CD4-positive, CD25-positive, alpha-beta regulatory T cell (primary cell): Measurements from ENCODE around the gene LUC7L3. TPM values are rescaled to one million over a fixed set of nuclear protein-coding genes. Genes with fewer than 3 reads are reported as not detected.

ENCODE experiments used
- ATAC-seq, 2 donors: fragments of 150-1000 bp; cut with Tn5 transposase; one replicate each; pipeline ENCODE4 v1.10.0; 2021; ENCODE audit warnings: low read depth in 2 of 2, moderate number of reproducible peaks in 2 of 2, moderate library complexity in 1 of 2
- DNase-seq, 3 donors: peaks; one replicate each; pipeline versions ENCODE4 v3.0.0 to v3.0.0-alpha.2; 2012 to 2022; ENCODE audit warnings: mixed read lengths in 1 of 3
- H3K27ac ChIP-seq: one replicate; pipeline ENCODE4 v1.7.0; 2013; ENCODE audit warnings: mild to moderate bottlenecking, low read length; ENCODE audit not compliant: insufficient read depth, poor library complexity, severe bottlenecking
- H3K27me3 ChIP-seq: one replicate; pipeline ENCODE4 v1.7.0; 2013; ENCODE audit warnings: low read length; ENCODE audit not compliant: control insufficient read depth, insufficient read depth
- H3K36me3 ChIP-seq: one replicate; pipeline ENCODE4 v1.7.0; 2013; ENCODE audit warnings: mild to moderate bottlenecking, low read length, moderate library complexity; ENCODE audit not compliant: control insufficient read depth, insufficient read depth
- H3K4me1 ChIP-seq: 2 replicates; pipeline ENCODE4 v1.7.0; 2013; ENCODE audit warnings: mild to moderate bottlenecking, low read length; ENCODE audit not compliant: insufficient read depth, control insufficient read depth, poor library complexity, severe bottlenecking
- H3K4me3 ChIP-seq: one replicate; pipeline ENCODE4 v1.7.0; 2013; ENCODE audit warnings: low read depth, mild to moderate bottlenecking, low read length, moderate library complexity
- H3K9me3 ChIP-seq, 2 experiments: 1 replicate in 1 of 2; 2 replicates in 1 of 2; pipeline ENCODE4 v1.7.0; 2013; ENCODE audit warnings: low read length in 2 of 2, mild to moderate bottlenecking in 1 of 2, moderate library complexity in 1 of 2; ENCODE audit not compliant: control insufficient read depth in 2 of 2
- H3K27ac Mint-ChIP-seq, 3 donors: one replicate each; pipeline ENCODE4 v1.8.0; 2020 to 2022; ENCODE audit warnings: mild to moderate bottlenecking in 3 of 3, mixed read lengths in 3 of 3, moderate library complexity in 2 of 3
- H3K27me3 Mint-ChIP-seq: one replicate; pipeline ENCODE4 v1.8.0; 2022; ENCODE audit warnings: mild to moderate bottlenecking, mixed read lengths
- H3K36me3 Mint-ChIP-seq: one replicate; pipeline ENCODE4 v1.8.0; 2020; ENCODE audit warnings: mixed read lengths
- H3K4me1 Mint-ChIP-seq, 4 donors: one replicate each; pipeline ENCODE4 v1.8.0; 2020 to 2022; ENCODE audit warnings: mixed read lengths in 4 of 4, mild to moderate bottlenecking in 1 of 4
- H3K4me3 Mint-ChIP-seq, 4 donors: one replicate each; pipeline ENCODE4 v1.8.0; 2020 to 2022; ENCODE audit warnings: mild to moderate bottlenecking in 4 of 4, mixed read lengths in 4 of 4, moderate library complexity in 3 of 4
- H3K9me3 Mint-ChIP-seq, 7 donors: one replicate each; pipeline ENCODE4 v1.8.0; 2020 to 2022; ENCODE audit warnings: mixed read lengths in 7 of 7, mild to moderate bottlenecking in 3 of 7, moderate library complexity in 2 of 7
- polyA plus RNA-seq, 4 donors: library from polyadenylated mRNA; unstranded; fragments of 300-500 nt; fragmentation: Illumina TruSeq; gene quantifications; one replicate each; pipeline ENCODE4 v1.2.3, GENCODE V29; 2021
- total RNA-seq: library from RNA; stranded (reverse); gene quantifications from one replicate; pipeline ENCODE4 v1.2.3, GENCODE V29; 2022

LUC7L3 gene
- total and polyA plus RNA-seq, 5 donors from 2014 or later = 44.9 to 143 (median 52.6) TPM

GRCh38 chr17:50768346-50768761 is 49.0 kb downstream of the LUC7L3 start:
- Histone ChIP-seq H3K27me3 (peaks cover 10% of the 10 kb centered on the region), H3K4me3 (no peak overlapping the region), H3K4me1 (no peaks in the 10 kb centered on the region), H3K9me3 (no peaks in the 10 kb centered on the region), H3K36me3 (no peaks in the 10 kb centered on the region), H3K27ac (no peak overlapping the region)
- no peak overlapping the region for H3K4me3 Mint-ChIP-seq
- H3K27ac Mint-ChIP-seq = no peak overlapping the region
- peaks cover 20% of the 10 kb centered on the region for H3K27me3 Mint-ChIP-seq
- DNase-seq = no peak
- peaks cover 0 to 2% (median 0%) of the 10 kb centered on the region in 7 donors for H3K9me3 Mint-ChIP-seq
- peaks cover 2 to 10% (median 4%) of the 10 kb centered on the region in 4 donors for H3K4me1 Mint-ChIP-seq
- ATAC-seq = no peak
- H3K36me3 Mint-ChIP-seq = no peaks in the 10 kb centered on the region

- Histone ChIP-seq H3K27ac (no peak overlapping the region), H3K36me3 (no peaks in the 10 kb centered on the region), H3K4me1 (no peaks in the 10 kb centered on the region), H3K4me3 (no peak overlapping the region), H3K27me3 (peaks cover 2% of the 10 kb centered on the region), H3K9me3 (no peaks in the 10 kb centered on the region)
- ATAC-seq (no peak), DNase-seq (no peak)
- Mint-ChIP-seq H3K36me3 (no peaks in the 10 kb centered on the region), H3K4me3 (no peak overlapping the region), H3K27ac (no peak overlapping the region), H3K27me3 (peaks cover 11% of the 10 kb centered on the region), H3K4me1 (peaks cover 0 to 3% (median under 1%) of the 10 kb centered on the region in 4 donors), H3K9me3 (peaks cover 0 to 2% (median 0%) of the 10 kb centered on the region in 7 donors)
These were observed 50.5 kb downstream of the LUC7L3 start for GRCh38 chr17:50769884-50770283.

- Mint-ChIP-seq H3K36me3 (no peaks in the 10 kb centered on the region), H3K27me3 (peaks cover 7% of the 10 kb centered on the region), H3K4me1 (peaks cover 0 to 3% (median 0%) of the 10 kb centered on the region in 4 donors), H3K9me3 (peaks cover 0 to 2% (median 0%) of the 10 kb centered on the region in 7 donors), H3K4me3 (no peak overlapping the region), H3K27ac (no peak overlapping the region)
- Histone ChIP-seq H3K4me1 (no peaks in the 10 kb centered on the region), H3K36me3 (no peaks in the 10 kb centered on the region), H3K9me3 (no peaks in the 10 kb centered on the region), H3K27me3 (peaks cover 2% of the 10 kb centered on the region), H3K27ac (no peak overlapping the region), H3K4me3 (no peak overlapping the region)
- ATAC-seq (no peak), DNase-seq (no peak)
These were observed 50.9 kb downstream of the LUC7L3 start for GRCh38 chr17:50770346-50770745.

- no peak overlapping the region for H3K4me3 Mint-ChIP-seq
- peaks cover 0 to 2% (median 0%) of the 10 kb centered on the region in 7 donors for H3K9me3 Mint-ChIP-seq
- DNase-seq (no peak), ATAC-seq (no peak)
- H3K36me3 Mint-ChIP-seq = no peaks in the 10 kb centered on the region
- Histone ChIP-seq H3K27me3 (no peaks in the 10 kb centered on the region), H3K4me3 (no peak overlapping the region), H3K4me1 (no peaks in the 10 kb centered on the region), H3K9me3 (no peaks in the 10 kb centered on the region), H3K27ac (no peak overlapping the region), H3K36me3 (no peaks in the 10 kb centered on the region)
- H3K4me1 Mint-ChIP-seq = peaks cover 0 to 3% (median 0%) of the 10 kb centered on the region in 4 donors
- peaks cover 7% of the 10 kb centered on the region for H3K27me3 Mint-ChIP-seq
- H3K27ac Mint-ChIP-seq = peak overlapping the region in 1 of 3 donors; percentile 7
These were observed 52.8 kb downstream of the LUC7L3 start for GRCh38 chr17:50771991-50772785.

DNA sequence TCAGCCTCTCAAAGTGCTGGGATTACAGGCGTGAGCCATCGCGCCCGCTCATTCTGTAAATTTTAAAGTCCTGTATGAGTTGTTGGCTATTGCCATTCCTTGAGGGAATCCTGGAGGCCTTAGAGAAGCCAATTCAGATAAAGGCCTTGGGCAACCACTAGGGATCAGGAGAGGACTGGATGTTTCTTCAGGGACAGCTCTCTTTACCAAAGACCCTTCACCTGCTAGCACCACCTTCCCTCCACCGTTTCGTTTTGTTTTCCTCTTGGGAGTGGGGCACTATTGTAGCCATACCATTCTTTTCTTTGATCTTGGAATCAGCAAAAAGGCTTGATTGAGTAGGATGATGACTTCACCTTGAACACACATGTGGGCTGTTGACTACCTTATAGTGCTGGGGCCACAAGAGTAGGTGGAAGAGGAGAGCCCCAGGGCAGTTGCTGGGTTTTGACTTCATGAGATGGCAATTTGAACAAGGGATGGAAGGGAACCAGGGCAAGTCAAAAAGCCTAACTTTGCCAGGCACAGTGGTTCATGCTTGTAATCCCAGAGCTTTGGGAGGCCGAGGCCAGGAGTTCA is 54.9 kb downstream of the LUC7L3 start:
- Mint-ChIP-seq H3K27ac (no peak overlapping the region), H3K27me3 (peaks cover 7% of the 10 kb centered on the region), H3K4me1 (peaks cover 1 to 6% (median 3%) of the 10 kb centered on the region in 4 donors), H3K36me3 (no peaks in the 10 kb centered on the region), H3K4me3 (no peak overlapping the region), H3K9me3 (peaks cover 0 to under 1% (median 0%) of the 10 kb centered on the region in 7 donors)
- DNase-seq (no peak), ATAC-seq (no peak)
- Histone ChIP-seq H3K36me3 (no peaks in the 10 kb centered on the region), H3K4me3 (no peak overlapping the region), H3K27me3 (no peaks in the 10 kb centered on the region), H3K9me3 (no peaks in the 10 kb centered on the region), H3K4me1 (no peaks in the 10 kb centered on the region), H3K27ac (no peak overlapping the region)

DNA sequence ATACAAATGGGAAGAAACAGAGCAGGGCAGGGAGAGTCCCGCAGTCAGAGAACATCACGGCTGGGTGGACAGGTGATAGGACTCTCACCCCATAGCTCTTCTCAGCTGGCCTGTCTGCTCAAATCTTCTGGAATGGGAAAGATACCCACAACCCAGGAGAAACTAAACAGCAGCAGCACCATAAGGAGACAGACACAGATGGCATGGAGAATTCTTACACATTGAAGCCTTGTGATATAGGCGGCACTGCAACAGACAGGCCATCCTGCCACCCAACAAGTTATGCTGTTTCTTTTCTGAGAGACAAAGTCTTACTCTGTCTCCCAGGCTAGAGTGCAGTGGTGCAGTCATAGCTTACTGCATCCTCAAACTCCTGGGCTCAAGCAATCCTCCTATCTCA is 56.5 kb downstream of the LUC7L3 start:
- Mint-ChIP-seq H3K27me3 (peaks cover 7% of the 10 kb centered on the region), H3K27ac (no peak overlapping the region), H3K36me3 (no peaks in the 10 kb centered on the region), H3K9me3 (peaks cover 0 to 1% (median 0%) of the 10 kb centered on the region in 7 donors), H3K4me3 (no peak overlapping the region), H3K4me1 (peaks cover 5 to 17% (median 10%) of the 10 kb centered on the region in 4 donors)
- H3K27me3 ChIP-seq = no peaks in the 10 kb centered on the region
- H3K27ac ChIP-seq = no peak overlapping the region
- ATAC-seq (no peak), DNase-seq (no peak)
- no peak overlapping the region for H3K4me3 ChIP-seq
- no peaks in the 10 kb centered on the region for H3K9me3 ChIP-seq
- peaks cover 12% of the 10 kb centered on the region for H3K4me1 ChIP-seq
- H3K36me3 ChIP-seq = no peaks in the 10 kb centered on the region

DNA sequence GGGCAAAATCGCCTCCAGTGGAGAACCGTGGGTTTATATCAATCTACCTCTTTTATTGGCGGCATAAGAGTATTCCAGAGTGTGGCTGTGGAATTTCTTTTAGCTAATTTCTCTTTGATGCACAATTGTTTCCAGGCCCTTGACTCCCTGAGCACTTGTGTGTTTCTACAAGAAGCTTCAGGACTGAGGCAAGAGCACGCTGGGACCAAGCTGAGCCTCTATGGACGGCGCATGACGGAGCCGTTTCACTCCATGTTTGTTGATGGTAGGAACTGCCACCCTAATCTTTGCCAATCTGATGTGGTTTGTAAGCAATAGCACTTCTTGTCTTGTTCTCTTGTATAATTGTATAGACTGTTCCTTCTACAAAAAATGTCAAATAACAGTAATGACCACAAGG is 59.1 kb downstream of the LUC7L3 start:
- H3K4me3 ChIP-seq = no peak overlapping the region
- H3K36me3 ChIP-seq = no peaks in the 10 kb centered on the region
- H3K4me3 Mint-ChIP-seq = no peak overlapping the region
- H3K27ac Mint-ChIP-seq = no peak overlapping the region
- peaks cover 5 to 27% (median 16%) of the 10 kb centered on the region in 4 donors for H3K4me1 Mint-ChIP-seq
- H3K9me3 Mint-ChIP-seq = peaks cover 0 to 1% (median 0%) of the 10 kb centered on the region in 7 donors
- H3K9me3 ChIP-seq = no peaks in the 10 kb centered on the region
- peaks cover 21% of the 10 kb centered on the region for H3K4me1 ChIP-seq
- no peak overlapping the region for H3K27ac ChIP-seq
- DNase-seq (no peak), ATAC-seq (no peak)
- H3K27me3 Mint-ChIP-seq = peaks cover 18% of the 10 kb centered on the region
- H3K27me3 ChIP-seq = no peaks in the 10 kb centered on the region
- H3K36me3 Mint-ChIP-seq = no peaks in the 10 kb centered on the region
